ENCODE measurements around the gene C22orf42.
"Not testable (repeated sequence)": the region's sequence is repeated elsewhere in the genome, so short reads cannot be mapped to it uniquely, and the experiment has no call there.

The C22orf42 gene

DNA sequence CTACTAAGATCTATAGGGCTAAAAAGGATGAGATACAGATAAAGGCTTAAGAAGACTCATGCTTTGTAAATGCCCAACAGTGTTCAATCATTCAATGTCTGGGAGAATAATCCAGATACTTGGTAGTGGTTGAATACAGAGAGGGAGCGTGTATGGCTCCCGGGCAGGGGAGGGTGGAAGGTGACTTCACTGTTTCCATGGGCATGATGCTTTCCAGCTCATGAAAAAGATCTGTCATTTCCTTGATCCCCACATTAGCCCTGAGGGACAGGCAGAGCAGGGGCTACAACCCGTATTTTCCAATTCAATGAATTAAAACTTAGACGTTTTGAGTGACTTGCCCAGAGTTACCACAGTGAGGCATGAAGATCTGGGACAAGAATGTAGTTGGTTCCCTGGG lies 4.4 kb downstream of the C22orf42 start:
- H3K9ac ChIP-seq; H3K27ac ChIP-seq; H3K79me2 ChIP-seq (ENCODE audit: insufficient read depth, low read depth); H3K27me3 ChIP-seq (ENCODE audit: insufficient read depth, low read depth); H3K36me3 ChIP-seq (ENCODE audit: insufficient read depth); H2AFZ ChIP-seq (ENCODE audit: low read depth); H3K4me3 ChIP-seq (IDR thresholded peaks at IDR 0.05; ENCODE audit: insufficient read depth, low read depth, low read length); H3K4me1 ChIP-seq (ENCODE audit: low read depth, poor library complexity, severe bottlenecking); H3K4me2 ChIP-seq; H4K20me1 ChIP-seq (ENCODE audit: insufficient read depth): not testable (repeated sequence)

DNA sequence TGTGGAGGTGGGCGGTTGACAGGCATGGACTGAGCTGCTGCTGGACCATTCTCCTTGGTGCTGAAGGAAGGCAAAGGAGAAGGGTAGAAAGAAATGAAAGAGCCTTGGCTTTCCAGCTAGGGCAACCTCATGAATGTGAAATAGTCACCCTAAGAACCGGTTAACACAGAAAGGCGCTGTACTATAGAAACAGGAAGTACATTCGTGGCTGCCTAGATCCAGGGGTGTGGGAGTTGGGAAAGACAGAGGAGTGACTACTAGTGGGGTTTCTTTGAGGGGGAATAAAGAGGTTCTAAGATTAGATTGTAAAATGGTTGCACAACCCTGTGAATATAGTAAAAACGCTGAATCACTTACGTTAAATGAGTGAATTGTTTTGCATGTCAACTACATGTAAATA lies 7.5 kb downstream of the C22orf42 start:
- not testable (repeated sequence) for H3K27ac ChIP-seq; H3K27me3 ChIP-seq (ENCODE audit: insufficient read depth, low read depth); H3K4me2 ChIP-seq; H3K4me3 ChIP-seq (IDR thresholded peaks at IDR 0.05; ENCODE audit: insufficient read depth, low read depth, low read length); H2AFZ ChIP-seq (ENCODE audit: low read depth); H3K4me1 ChIP-seq (ENCODE audit: low read depth, poor library complexity, severe bottlenecking); H3K79me2 ChIP-seq (ENCODE audit: insufficient read depth, low read depth); H3K36me3 ChIP-seq (ENCODE audit: insufficient read depth); H3K9ac ChIP-seq; H4K20me1 ChIP-seq (ENCODE audit: insufficient read depth)

DNA sequence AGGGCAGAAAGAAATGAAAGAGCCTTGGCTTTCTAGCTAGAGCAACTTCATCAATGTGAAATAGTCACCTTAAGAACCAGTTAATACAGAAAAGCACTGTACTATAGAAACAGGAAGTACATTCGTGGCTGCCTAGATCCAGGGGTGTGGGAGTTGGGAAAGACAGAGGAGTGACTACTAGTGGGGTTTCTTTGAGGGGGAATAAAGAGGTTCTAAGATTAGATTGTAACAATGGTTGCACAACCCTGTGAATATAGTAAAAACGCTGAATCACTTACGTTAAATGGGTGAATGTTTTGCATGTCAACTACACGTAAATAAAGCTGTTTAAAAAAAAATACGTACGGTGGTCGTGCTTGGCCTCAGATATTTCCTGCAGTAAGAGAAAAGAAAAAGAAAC lies 8.5 kb downstream of the C22orf42 start:
- not testable (repeated sequence) for H3K79me2 ChIP-seq (ENCODE audit: insufficient read depth, low read depth); H3K27ac ChIP-seq; H3K9ac ChIP-seq; H3K36me3 ChIP-seq (ENCODE audit: insufficient read depth); H3K4me2 ChIP-seq; H3K4me3 ChIP-seq (IDR thresholded peaks at IDR 0.05; ENCODE audit: insufficient read depth, low read depth, low read length); H3K4me1 ChIP-seq (ENCODE audit: low read depth, poor library complexity, severe bottlenecking); H4K20me1 ChIP-seq (ENCODE audit: insufficient read depth); H2AFZ ChIP-seq (ENCODE audit: low read depth); H3K27me3 ChIP-seq (ENCODE audit: insufficient read depth, low read depth)

DNA sequence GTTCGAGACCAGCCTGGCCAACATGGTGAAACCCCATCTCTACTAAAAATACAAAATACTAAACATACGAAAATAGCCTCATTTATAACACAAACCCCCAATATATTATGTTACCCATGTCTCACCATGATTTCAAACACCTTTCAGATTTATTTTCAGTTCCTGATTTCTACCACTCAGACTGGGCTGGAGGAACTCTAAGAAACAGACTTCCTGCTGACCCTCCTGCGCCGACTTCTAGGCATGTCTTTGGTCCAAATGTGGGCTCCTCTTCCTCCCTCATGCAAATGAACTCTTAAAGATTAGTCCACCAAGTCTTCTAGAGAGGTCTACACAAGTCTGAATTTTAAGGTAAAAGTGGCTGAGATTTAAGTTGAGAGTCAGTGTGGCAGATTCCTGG lies 10.7 kb downstream of the C22orf42 start:
- not testable (repeated sequence) for H2AFZ ChIP-seq (ENCODE audit: low read depth); H3K9ac ChIP-seq; H3K79me2 ChIP-seq (ENCODE audit: insufficient read depth, low read depth); H3K27me3 ChIP-seq (ENCODE audit: insufficient read depth, low read depth); H4K20me1 ChIP-seq (ENCODE audit: insufficient read depth); H3K4me1 ChIP-seq (ENCODE audit: low read depth, poor library complexity, severe bottlenecking); H3K4me2 ChIP-seq; H3K4me3 ChIP-seq (IDR thresholded peaks at IDR 0.05; ENCODE audit: insufficient read depth, low read depth, low read length); H3K36me3 ChIP-seq (ENCODE audit: insufficient read depth); H3K27ac ChIP-seq

DNA sequence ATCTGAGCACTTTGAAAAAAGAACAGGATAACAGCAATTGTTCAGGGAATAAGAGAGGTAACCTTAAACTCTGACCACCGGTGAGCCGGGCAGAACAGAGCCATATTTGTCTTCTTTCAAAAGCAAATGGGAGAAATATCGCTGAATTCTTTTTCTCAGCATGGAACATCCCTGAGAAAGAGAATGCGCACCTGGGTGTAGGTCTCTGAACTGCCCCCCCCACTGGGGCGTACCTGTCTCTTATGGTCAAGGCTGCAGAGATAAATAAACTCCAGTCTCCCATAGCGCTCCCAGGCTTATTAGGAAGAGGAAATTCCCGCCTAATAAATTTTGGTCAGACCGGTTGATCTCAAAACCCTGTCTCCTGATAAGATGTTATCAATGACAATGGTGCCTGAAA lies 12.0 kb downstream of the C22orf42 start:
- not testable (repeated sequence) for H3K4me3 ChIP-seq (IDR thresholded peaks at IDR 0.05; ENCODE audit: insufficient read depth, low read depth, low read length); H3K36me3 ChIP-seq (ENCODE audit: insufficient read depth); H2AFZ ChIP-seq (ENCODE audit: low read depth); H3K4me2 ChIP-seq; H4K20me1 ChIP-seq (ENCODE audit: insufficient read depth); H3K4me1 ChIP-seq (ENCODE audit: low read depth, poor library complexity, severe bottlenecking); H3K79me2 ChIP-seq (ENCODE audit: insufficient read depth, low read depth); H3K9ac ChIP-seq; H3K27ac ChIP-seq; H3K27me3 ChIP-seq (ENCODE audit: insufficient read depth, low read depth)

DNA sequence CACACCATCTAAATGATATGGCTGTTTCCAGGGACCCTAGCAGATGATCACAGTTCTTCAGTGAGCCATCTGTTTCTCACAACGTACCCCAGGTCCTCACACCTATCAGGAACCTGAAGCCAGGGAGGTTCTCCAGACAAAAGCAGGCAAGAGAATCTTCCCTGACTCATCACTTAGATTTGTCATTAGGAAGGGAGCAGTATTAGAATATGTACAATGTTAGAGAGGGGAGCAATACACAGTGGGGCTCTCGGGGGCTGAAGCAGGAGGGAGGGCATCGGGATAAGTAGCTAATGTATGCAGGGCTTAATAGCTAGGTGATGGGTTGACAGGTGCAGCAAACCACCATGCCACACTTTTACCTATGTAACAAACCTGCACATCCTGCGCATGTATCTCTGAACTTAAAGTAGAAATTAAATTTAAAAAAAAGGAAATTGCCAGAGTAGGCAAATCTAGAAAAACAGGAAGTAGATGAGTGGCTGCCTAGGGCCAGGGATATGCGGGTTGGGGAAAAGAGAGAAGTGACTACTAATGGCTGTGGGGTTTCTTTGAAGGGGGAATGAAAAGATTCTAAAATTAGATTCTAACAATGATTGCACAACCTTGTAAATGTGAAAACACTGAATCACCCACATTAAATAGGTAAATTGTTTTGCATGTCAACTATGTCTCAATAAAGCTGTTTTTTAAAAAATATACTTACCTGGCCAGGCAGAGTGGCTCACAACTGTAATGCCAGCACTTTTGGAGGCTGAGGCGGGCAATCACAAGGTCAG lies 14.4 kb downstream of the C22orf42 start:
- H3K27ac ChIP-seq, result no peak overlapping the region
- H3K4me3 ChIP-seq (IDR thresholded peaks at IDR 0.05; ENCODE audit: insufficient read depth, low read depth, low read length), result no peak overlapping the region
- H3K4me2 ChIP-seq, result no peak overlapping the region
- no peak overlapping the region for H3K9ac ChIP-seq
- no peaks in the 10 kb centered on the region for H3K27me3 ChIP-seq (ENCODE audit: insufficient read depth, low read depth)
- no peaks in the 10 kb centered on the region for H3K4me1 ChIP-seq (ENCODE audit: low read depth, poor library complexity, severe bottlenecking)
- no peak overlapping the region for H2AFZ ChIP-seq (ENCODE audit: low read depth)
- no peaks in the 10 kb centered on the region for H4K20me1 ChIP-seq (ENCODE audit: insufficient read depth)
- TF ChIP-seq, protein P1, sequence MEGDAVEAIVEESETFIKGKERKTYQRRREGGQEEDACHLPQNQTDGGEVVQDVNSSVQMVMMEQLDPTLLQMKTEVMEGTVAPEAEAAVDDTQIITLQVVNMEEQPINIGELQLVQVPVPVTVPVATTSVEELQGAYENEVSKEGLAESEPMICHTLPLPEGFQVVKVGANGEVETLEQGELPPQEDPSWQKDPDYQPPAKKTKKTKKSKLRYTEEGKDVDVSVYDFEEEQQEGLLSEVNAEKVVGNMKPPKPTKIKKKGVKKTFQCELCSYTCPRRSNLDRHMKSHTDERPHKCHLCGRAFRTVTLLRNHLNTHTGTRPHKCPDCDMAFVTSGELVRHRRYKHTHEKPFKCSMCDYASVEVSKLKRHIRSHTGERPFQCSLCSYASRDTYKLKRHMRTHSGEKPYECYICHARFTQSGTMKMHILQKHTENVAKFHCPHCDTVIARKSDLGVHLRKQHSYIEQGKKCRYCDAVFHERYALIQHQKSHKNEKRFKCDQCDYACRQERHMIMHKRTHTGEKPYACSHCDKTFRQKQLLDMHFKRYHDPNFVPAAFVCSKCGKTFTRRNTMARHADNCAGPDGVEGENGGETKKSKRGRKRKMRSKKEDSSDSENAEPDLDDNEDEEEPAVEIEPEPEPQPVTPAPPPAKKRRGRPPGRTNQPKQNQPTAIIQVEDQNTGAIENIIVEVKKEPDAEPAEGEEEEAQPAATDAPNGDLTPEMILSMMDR (conservative IDR thresholded peaks at IDR 0.05; ENCODE audit: low read depth, low read length), result no peak
- H3K79me2 ChIP-seq (ENCODE audit: insufficient read depth, low read depth), result no peaks in the 10 kb centered on the region
- no peaks in the 10 kb centered on the region for H3K36me3 ChIP-seq (ENCODE audit: insufficient read depth)

DNA sequence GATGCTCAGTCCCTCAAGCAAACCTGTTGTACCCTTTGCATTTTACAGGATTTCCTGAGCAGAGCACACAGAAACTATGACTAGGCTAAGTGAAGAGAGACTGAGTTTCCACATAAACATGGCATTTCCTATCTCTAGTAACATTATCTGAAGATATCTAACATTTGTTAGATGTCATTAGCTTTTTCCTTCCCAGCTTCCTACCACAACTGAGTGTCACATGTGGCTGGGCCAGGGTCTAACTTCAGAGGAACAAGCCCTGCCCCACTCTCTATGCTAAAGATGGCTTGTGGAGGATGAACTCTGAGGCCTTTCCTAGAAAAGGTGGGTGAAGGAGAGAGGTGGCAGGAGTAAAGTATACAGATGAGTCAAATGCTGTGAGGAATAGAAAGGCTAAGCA lies 16.5 kb downstream of the C22orf42 start:
- Histone ChIP-seq H3K79me2 (ENCODE audit: insufficient read depth, low read depth) (no peaks in the 10 kb centered on the region), H3K27ac (no peak overlapping the region), H3K27me3 (ENCODE audit: insufficient read depth, low read depth) (no peaks in the 10 kb centered on the region), H4K20me1 (ENCODE audit: insufficient read depth) (no peaks in the 10 kb centered on the region), H3K4me3 (IDR thresholded peaks at IDR 0.05; ENCODE audit: insufficient read depth, low read depth, low read length) (no peak overlapping the region), H3K36me3 (ENCODE audit: insufficient read depth) (no peaks in the 10 kb centered on the region), H3K9ac (no peak overlapping the region), H3K4me1 (ENCODE audit: low read depth, poor library complexity, severe bottlenecking) (peaks cover 7% of the 10 kb centered on the region), H3K4me2 (no peak overlapping the region), H2AFZ (ENCODE audit: low read depth) (no peak overlapping the region)
- TF ChIP-seq, protein P1 (conservative IDR thresholded peaks at IDR 0.05; ENCODE audit: low read depth, low read length), result no peak

Data from KMS-11 (cell line).